ENCODE data around the gene COPZ1.
A peak's percentile ranks its signal among the peaks of the same experiment; 100 is the strongest.

COPZ1 gene

DNA sequence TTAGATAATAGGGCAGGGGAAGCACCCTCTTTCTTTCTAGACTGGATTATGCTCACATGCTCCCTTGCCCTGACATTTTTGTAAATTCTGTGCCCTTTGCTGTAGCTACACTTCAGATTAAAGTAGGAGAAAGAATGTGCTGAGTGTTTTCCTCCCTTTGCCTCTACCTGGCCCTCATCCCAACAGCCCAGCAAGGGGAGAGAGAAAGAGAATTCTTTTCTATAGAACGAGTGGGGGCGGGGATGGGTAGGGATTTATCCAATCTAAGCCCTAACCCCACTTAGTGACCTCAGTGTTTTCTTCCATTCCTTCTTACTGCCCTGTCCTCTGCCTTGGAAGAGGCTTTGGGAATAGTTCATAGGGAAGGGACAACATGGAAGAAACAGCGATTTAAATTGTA lies 25.8 kb downstream of the COPZ1 start:
- Histone ChIP-seq H2AFZ (ENCODE audit: low read depth, low read length) (no peak overlapping the region), H3K4me1 (ENCODE audit: control insufficient read depth, insufficient read depth, low read depth, low read length) (peaks cover 15% of the 10 kb centered on the region), H2BK120ac (ENCODE audit: low read depth, low read length) (no peak overlapping the region), H3K9ac (ENCODE audit: low read length) (peak overlapping the region; percentile 35), H2BK15ac (ENCODE audit: low read depth, poor library complexity, severe bottlenecking) (no peak overlapping the region), H3K18ac (ENCODE audit: low read depth in 1 of 2, low read length in 2 of 2) (no peak overlapping the region), H3K79me1 (replicated peaks; ENCODE audit: low read length, poor library complexity, severe bottlenecking) (peaks cover 6% of the 10 kb centered on the region), H2BK5ac (ENCODE audit: low read depth, low read length, poor library complexity, severe bottlenecking) (no peak overlapping the region), H2AK5ac (ENCODE audit: low read length, severe bottlenecking) (no peak overlapping the region), H3K4me2 (ENCODE audit: low read length, poor library complexity, severe bottlenecking) (no peak overlapping the region), H3K4ac (ENCODE audit: low read depth in 1 of 2, low read length in 2 of 2) (no peak overlapping the region), H3K36me3 (ENCODE audit: control insufficient read depth in 1 of 2, insufficient read depth in 2 of 2, low read depth in 1 of 2, low read length in 2 of 2) (peaks cover 46 to 59% of the 10 kb centered on the region in 2 experiments), H3K27ac (ENCODE audit: low read length, poor library complexity, severe bottlenecking) (no peak overlapping the region), H4K91ac (ENCODE audit: low read length) (no peak overlapping the region), H3K14ac (ENCODE audit: low read length in 2 of 2) (no peak overlapping the region), H3K9me3 (ENCODE audit: control insufficient read depth, low read length) (no peaks in the 10 kb centered on the region), H3K4me3 (ENCODE audit: insufficient read depth in 1 of 2, low read depth in 1 of 2, low read length in 2 of 2) (no peak overlapping the region), H3K27me3 (ENCODE audit: control insufficient read depth in 1 of 2, insufficient read depth in 1 of 2, low read length in 2 of 2) (no peaks in the 10 kb centered on the region), H4K8ac (ENCODE audit: low read length) (no peak overlapping the region), H3K23ac (ENCODE audit: low read length in 2 of 2) (no peak overlapping the region), H2BK12ac (ENCODE audit: low read length in 2 of 2) (no peak overlapping the region)
- no peak for DNase-seq
- 74% methylated on average over 3 of the region's 3 CpGs for WGBS

DNA sequence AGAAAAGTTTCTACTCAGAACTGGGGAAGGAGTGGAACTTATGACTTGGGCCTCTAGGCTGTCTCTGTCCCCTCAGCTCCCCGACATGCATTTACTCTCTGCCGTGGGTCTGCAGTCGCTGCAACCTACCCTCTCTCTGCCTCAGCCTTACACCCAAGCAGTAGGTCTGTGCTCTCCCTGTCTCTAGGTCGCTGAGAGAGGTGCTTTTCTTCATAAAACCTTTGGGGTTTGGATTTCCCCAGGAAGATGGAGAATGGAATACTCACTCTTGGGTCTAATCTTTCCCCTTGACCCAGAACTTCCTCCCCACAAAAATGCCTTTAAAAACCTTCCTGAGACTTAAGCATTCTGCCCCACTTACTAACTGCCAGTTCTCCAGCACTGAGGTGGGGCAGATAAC lies 26.4 kb downstream of the COPZ1 start:
- Histone ChIP-seq H2BK12ac (ENCODE audit: low read length in 2 of 2) (no peak overlapping the region), H3K4ac (ENCODE audit: low read depth in 1 of 2, low read length in 2 of 2) (no peak overlapping the region), H3K9ac (ENCODE audit: low read length) (peak overlapping the region; percentile 79), H3K4me2 (ENCODE audit: low read length, poor library complexity, severe bottlenecking) (no peak overlapping the region), H2BK15ac (ENCODE audit: low read depth, poor library complexity, severe bottlenecking) (no peak overlapping the region), H2AFZ (ENCODE audit: low read depth, low read length) (no peak overlapping the region), H3K4me3 (ENCODE audit: insufficient read depth in 1 of 2, low read depth in 1 of 2, low read length in 2 of 2) (no peak overlapping the region), H2AK5ac (ENCODE audit: low read length, severe bottlenecking) (no peak overlapping the region), H3K18ac (ENCODE audit: low read depth in 1 of 2, low read length in 2 of 2) (no peak overlapping the region), H2BK5ac (ENCODE audit: low read depth, low read length, poor library complexity, severe bottlenecking) (no peak overlapping the region), H3K36me3 (ENCODE audit: control insufficient read depth in 1 of 2, insufficient read depth in 2 of 2, low read depth in 1 of 2, low read length in 2 of 2) (peaks cover 46 to 53% of the 10 kb centered on the region in 2 experiments), H3K27me3 (ENCODE audit: control insufficient read depth in 1 of 2, insufficient read depth in 1 of 2, low read length in 2 of 2) (no peaks in the 10 kb centered on the region), H3K23ac (ENCODE audit: low read length in 2 of 2) (no peak overlapping the region), H4K91ac (ENCODE audit: low read length) (no peak overlapping the region), H4K8ac (ENCODE audit: low read length) (peak overlapping the region; percentile 22), H3K14ac (ENCODE audit: low read length in 2 of 2) (no peak overlapping the region), H3K79me1 (replicated peaks; ENCODE audit: low read length, poor library complexity, severe bottlenecking) (peaks cover 5% of the 10 kb centered on the region), H3K27ac (ENCODE audit: low read length, poor library complexity, severe bottlenecking) (no peak overlapping the region), H3K9me3 (ENCODE audit: control insufficient read depth, low read length) (no peaks in the 10 kb centered on the region), H2BK120ac (ENCODE audit: low read depth, low read length) (no peak overlapping the region), H3K4me1 (ENCODE audit: control insufficient read depth, insufficient read depth, low read depth, low read length) (peaks cover 15% of the 10 kb centered on the region)
- 79% methylated on average over 3 of the region's 4 CpGs for WGBS
- DNase-seq = no peak

DNA sequence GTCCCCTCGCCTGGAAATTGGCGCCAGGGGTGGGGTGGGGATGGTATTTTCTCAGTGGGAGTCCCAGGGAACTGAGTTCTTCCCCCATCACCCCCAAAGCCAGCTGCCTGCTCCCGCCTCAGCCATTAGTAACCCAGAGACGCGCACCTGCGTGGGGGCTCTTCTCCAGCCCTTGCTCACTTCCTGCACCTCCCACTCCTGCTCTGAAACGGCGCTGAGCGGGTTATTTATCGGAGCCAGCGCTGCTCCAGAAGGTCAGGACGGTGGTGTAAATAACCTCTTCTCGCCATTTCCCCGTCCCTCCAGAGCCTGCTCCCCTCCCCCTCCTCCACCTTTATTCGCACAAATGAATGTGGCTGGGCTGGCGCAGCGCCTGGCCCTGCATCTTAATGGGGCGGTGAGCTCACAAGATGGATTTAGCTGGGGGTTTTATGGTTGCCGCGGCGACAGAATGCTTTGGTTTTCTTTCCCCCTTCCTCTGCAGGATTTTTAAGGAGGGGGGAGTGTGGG lies 27.1 kb downstream of the COPZ1 start:
- H2BK5ac ChIP-seq (ENCODE audit: low read depth, low read length, poor library complexity, severe bottlenecking) = no peak overlapping the region
- peak overlapping the region; percentile 79 for H3K9ac ChIP-seq (ENCODE audit: low read length)
- no peak overlapping the region for H2BK120ac ChIP-seq (ENCODE audit: low read depth, low read length)
- H2AFZ ChIP-seq (ENCODE audit: low read depth, low read length) = no peak overlapping the region
- no peaks in the 10 kb centered on the region for H3K9me3 ChIP-seq (ENCODE audit: control insufficient read depth, low read length)
- no peak overlapping the region for H4K91ac ChIP-seq (ENCODE audit: low read length)
- H4K8ac ChIP-seq (ENCODE audit: low read length) = peak overlapping the region; percentile 10
- H3K18ac ChIP-seq (ENCODE audit: low read depth in 1 of 2, low read length in 2 of 2) = no peak overlapping the region
- no peak overlapping the region for H3K27ac ChIP-seq (ENCODE audit: low read length, poor library complexity, severe bottlenecking)
- WGBS = 6% methylated on average over 17 of the region's 21 CpGs
- H3K14ac ChIP-seq (ENCODE audit: low read length in 2 of 2) = no peak overlapping the region
- peaks cover 16% of the 10 kb centered on the region for H3K4me1 ChIP-seq (ENCODE audit: control insufficient read depth, insufficient read depth, low read depth, low read length)
- peaks cover 3% of the 10 kb centered on the region for H3K79me1 ChIP-seq (replicated peaks; ENCODE audit: low read length, poor library complexity, severe bottlenecking)
- H3K4me2 ChIP-seq (ENCODE audit: low read length, poor library complexity, severe bottlenecking) = no peak overlapping the region
- peak overlapping the region; percentile 62 for H2BK15ac ChIP-seq (ENCODE audit: low read depth, poor library complexity, severe bottlenecking)
- H3K4ac ChIP-seq (ENCODE audit: low read depth in 1 of 2, low read length in 2 of 2) = no peak overlapping the region
- H3K23ac ChIP-seq (ENCODE audit: low read length in 2 of 2) = no peak overlapping the region
- no peaks in the 10 kb centered on the region for H3K27me3 ChIP-seq (ENCODE audit: control insufficient read depth in 1 of 2, insufficient read depth in 1 of 2, low read length in 2 of 2)
- H3K36me3 ChIP-seq (ENCODE audit: control insufficient read depth in 1 of 2, insufficient read depth in 2 of 2, low read depth in 1 of 2, low read length in 2 of 2) = peaks cover 42 to 46% of the 10 kb centered on the region in 2 experiments
- no peak overlapping the region for H2BK12ac ChIP-seq (ENCODE audit: low read length in 2 of 2)
- H3K4me3 ChIP-seq (ENCODE audit: insufficient read depth in 1 of 2, low read depth in 1 of 2, low read length in 2 of 2) = peak overlapping the region in 1 of 2 experiments; percentile 27
- peak; percentile 70 for DNase-seq
- H2AK5ac ChIP-seq (ENCODE audit: low read length, severe bottlenecking) = no peak overlapping the region

DNA sequence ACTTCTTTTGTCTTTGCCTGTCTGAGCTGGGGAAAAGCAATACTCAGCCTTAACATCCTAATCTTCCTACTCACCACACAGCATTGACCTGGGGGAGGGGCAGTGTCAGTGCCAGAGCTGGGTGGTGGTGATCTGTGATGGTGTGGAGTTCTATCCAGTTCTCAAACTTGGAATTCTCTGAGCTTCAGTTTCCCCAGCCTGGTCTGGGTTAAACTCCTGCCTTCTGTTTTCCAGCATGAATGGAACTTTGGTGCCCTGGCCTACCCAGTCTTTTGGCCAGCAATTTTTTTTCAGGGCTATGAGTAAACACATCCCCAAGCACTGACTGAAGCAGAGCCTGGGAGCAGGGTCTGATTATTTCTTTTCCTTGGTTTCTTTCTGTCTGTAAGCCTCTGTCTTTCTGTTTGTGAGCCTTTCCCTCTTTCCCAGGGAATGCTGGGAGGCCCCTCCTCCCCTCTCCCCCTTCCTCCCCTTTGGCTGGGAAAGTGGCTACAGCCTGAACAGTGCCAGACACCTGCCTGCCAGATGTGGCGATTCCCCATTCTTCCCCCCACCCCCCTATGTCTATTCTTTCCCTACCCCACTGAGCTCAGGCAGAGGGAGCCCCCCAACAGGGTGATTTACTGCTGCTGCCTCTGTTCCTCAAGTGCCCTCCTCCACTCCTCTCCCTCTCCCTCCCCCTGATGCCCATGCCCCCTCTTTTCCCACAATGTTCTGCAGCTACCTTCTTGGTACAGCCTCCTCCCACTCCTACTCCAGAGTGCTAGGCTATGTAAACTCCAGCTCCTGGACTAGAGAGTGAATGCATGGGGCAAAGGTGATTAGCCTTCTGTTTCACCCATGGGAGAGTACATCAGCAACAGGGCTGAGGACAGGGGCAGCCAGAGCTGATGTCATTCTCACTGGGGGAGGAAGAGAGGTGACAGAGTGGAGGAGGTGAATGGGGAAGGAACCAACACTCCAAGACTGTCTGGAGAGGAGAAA lies 28.3 kb downstream of the COPZ1 start:
- H2AK5ac ChIP-seq (ENCODE audit: low read length, severe bottlenecking) = no peak overlapping the region
- peak overlapping the region; percentile 3 to 63 for H3K18ac ChIP-seq (ENCODE audit: low read depth in 1 of 2, low read length in 2 of 2)
- peak overlapping the region in 1 of 2 experiments; percentile 27 for H3K4me3 ChIP-seq (ENCODE audit: insufficient read depth in 1 of 2, low read depth in 1 of 2, low read length in 2 of 2)
- H4K8ac ChIP-seq (ENCODE audit: low read length) = peak overlapping the region; percentile 1
- H2BK5ac ChIP-seq (ENCODE audit: low read depth, low read length, poor library complexity, severe bottlenecking) = no peak overlapping the region
- peak overlapping the region in 1 of 2 experiments; percentile 83 for H3K14ac ChIP-seq (ENCODE audit: low read length in 2 of 2)
- H2BK15ac ChIP-seq (ENCODE audit: low read depth, poor library complexity, severe bottlenecking) = peak overlapping the region; percentile 44
- peaks cover 9% of the 10 kb centered on the region for H3K79me1 ChIP-seq (replicated peaks; ENCODE audit: low read length, poor library complexity, severe bottlenecking)
- peak overlapping the region; percentile 79 for H3K9ac ChIP-seq (ENCODE audit: low read length)
- H2BK120ac ChIP-seq (ENCODE audit: low read depth, low read length) = no peak overlapping the region
- H3K27ac ChIP-seq (ENCODE audit: low read length, poor library complexity, severe bottlenecking) = no peak overlapping the region
- 27% methylated on average over 1 of the region's 1 CpG for WGBS
- H3K4me1 ChIP-seq (ENCODE audit: control insufficient read depth, insufficient read depth, low read depth, low read length) = peaks cover 25% of the 10 kb centered on the region
- no peaks in the 10 kb centered on the region for H3K9me3 ChIP-seq (ENCODE audit: control insufficient read depth, low read length)
- peak overlapping the region; percentile 70 to 91 for H2BK12ac ChIP-seq (ENCODE audit: low read length in 2 of 2)
- H3K4ac ChIP-seq (ENCODE audit: low read depth in 1 of 2, low read length in 2 of 2) = peak overlapping the region; percentile 20 to 55
- peak; percentile 56 for DNase-seq
- H2AFZ ChIP-seq (ENCODE audit: low read depth, low read length) = no peak overlapping the region
- no peaks in the 10 kb centered on the region for H3K27me3 ChIP-seq (ENCODE audit: control insufficient read depth in 1 of 2, insufficient read depth in 1 of 2, low read length in 2 of 2)
- H3K36me3 ChIP-seq (ENCODE audit: control insufficient read depth in 1 of 2, insufficient read depth in 2 of 2, low read depth in 1 of 2, low read length in 2 of 2) = peaks cover 35 to 36% of the 10 kb centered on the region in 2 experiments
- H4K91ac ChIP-seq (ENCODE audit: low read length) = no peak overlapping the region
- no peak overlapping the region for H3K23ac ChIP-seq (ENCODE audit: low read length in 2 of 2)
- no peak overlapping the region for H3K4me2 ChIP-seq (ENCODE audit: low read length, poor library complexity, severe bottlenecking)
